HEK293 (cell line): ENCODE data around the gene LAMA2.

ENCODE experiments used
- CTCF ChIA-PET: fragments of 350-600 bp; formaldehyde crosslinking; extraction: SDS; loops from one replicate; lab custom pipeline; 2021; ENCODE audit warnings: antibody characterized with exemption; lab: Yijun Ruan, JAX
- POLR2A ChIA-PET: fragments of 300-600 bp; formaldehyde crosslinking; extraction: SDS; loops from one replicate; lab custom pipeline; 2020; ENCODE audit warnings: antibody characterized with exemption, inconsistent platforms; lab: Yijun Ruan, JAX
- H3K27ac ChIP-seq: fragments of 200-500 bp; sonication (Bioruptor generic); 2 replicates; pipeline ENCODE4 v1.5.1; 2014; ENCODE audit warnings: low read depth, low read length, control low read depth, inconsistent platforms; ENCODE audit errors: extremely low read depth
- H3K36me3 ChIP-seq, 2 experiments: fragments of 200-500 bp in 1 of 2; sonication (Bioruptor generic) in 1 of 2; 1 replicate in 1 of 2; 2 replicates in 1 of 2; pipeline ENCODE4 v1.5.1; 2014 to 2017; ENCODE audit warnings: inconsistent platforms in 2 of 2, low read length in 2 of 2; ENCODE audit not compliant: control insufficient read depth in 2 of 2, insufficient read depth in 1 of 2
- H3K4me1 ChIP-seq: fragments of 200-500 bp; sonication (Bioruptor generic); 2 replicates; pipeline ENCODE4 v1.5.1; 2014; ENCODE audit warnings: mild to moderate bottlenecking, low read length, inconsistent platforms; ENCODE audit not compliant: control insufficient read depth, insufficient read depth
- H3K4me3 ChIP-seq: 2 replicates; pipeline ENCODE4 v1.5.1; 2011; ENCODE audit warnings: low read depth, mild to moderate bottlenecking, control low read depth, low read length, moderate library complexity
- H3K9me3 ChIP-seq: fragments of 200-500 bp; sonication (Bioruptor generic); 2 replicates; pipeline ENCODE4 v1.5.1; 2014; ENCODE audit warnings: low read depth, low read length, inconsistent platforms; ENCODE audit not compliant: control insufficient read depth, insufficient read depth
- ATF2 ChIP-seq: fragments of 450-650 bp; formaldehyde crosslinking; IDR thresholded peaks from 2 replicates; pipeline ENCODE4 v1.5.1; 2016; ENCODE audit warnings: missing biosample characterization, missing genetic modification characterization, low read depth
- ELK4 ChIP-seq: IDR thresholded peaks from 2 replicates; pipeline ENCODE4 v1.6.1; 2011; ENCODE audit warnings: mild to moderate bottlenecking, low read depth, low read length, borderline replicate concordance
- HOXD13 ChIP-seq: sonication (generic); formaldehyde crosslinking; IDR thresholded peaks from 2 replicates; pipeline ENCODE4 v1.8.0; 2022; ENCODE audit warnings: missing genetic modification reagents, borderline replicate concordance
- REPIN1 ChIP-seq: fragments of 450-650 bp; formaldehyde crosslinking; IDR thresholded peaks from 2 replicates; pipeline ENCODE4 v1.5.1; 2017; ENCODE audit warnings: missing biosample characterization, missing genetic modification characterization, low read depth
- SCRT2 ChIP-seq: fragments of 450-650 bp; formaldehyde crosslinking; IDR thresholded peaks from 2 replicates; pipeline ENCODE4 v1.5.1; 2016; ENCODE audit warnings: missing biosample characterization, missing genetic modification characterization
- SETDB1 ChIP-seq: IDR thresholded peaks from one replicate; pipeline ENCODE4 v1.6.1; 2017; ENCODE audit warnings: mild to moderate bottlenecking, low read length, moderate library complexity, mixed read lengths; ENCODE audit not compliant: insufficient read length
- TSHZ1 ChIP-seq: fragments of 450-650 bp; formaldehyde crosslinking; IDR thresholded peaks from 2 replicates; pipeline ENCODE4 v1.5.1; 2016; ENCODE audit warnings: missing biosample characterization, missing genetic modification characterization, borderline replicate concordance
- ZBTB6 ChIP-seq: fragments of 450-650 bp; formaldehyde crosslinking; IDR thresholded peaks from 2 replicates; pipeline ENCODE4 v1.5.1; 2017; ENCODE audit warnings: missing biosample characterization, missing genetic modification characterization
- ZNF112 ChIP-seq: fragments of 450-650 bp; formaldehyde crosslinking; IDR thresholded peaks from 2 replicates; pipeline ENCODE4 v1.5.0; 2017; ENCODE audit warnings: missing biosample characterization, missing genetic modification characterization
- ZNF175 ChIP-seq: fragments of 450-650 bp; formaldehyde crosslinking; IDR thresholded peaks from 2 replicates; pipeline ENCODE4 v1.5.1; 2016; ENCODE audit warnings: missing biosample characterization, missing genetic modification characterization
- ZNF211 ChIP-seq: fragments of 450-650 bp; formaldehyde crosslinking; IDR thresholded peaks from 2 replicates; pipeline ENCODE4 v1.5.1; 2016; ENCODE audit warnings: low read depth, missing biosample characterization, missing genetic modification characterization
- ZNF416 ChIP-seq: fragments of 450-650 bp; formaldehyde crosslinking; IDR thresholded peaks from 2 replicates; pipeline ENCODE4 v1.5.1; 2016; ENCODE audit warnings: missing biosample characterization, missing genetic modification characterization
- ZNF473 ChIP-seq: fragments of 450-650 bp; formaldehyde crosslinking; IDR thresholded peaks from 2 replicates; pipeline ENCODE4 v1.5.1; 2017; ENCODE audit warnings: missing biosample characterization, missing genetic modification characterization
- ZNF48 ChIP-seq: fragments of 450-650 bp; formaldehyde crosslinking; IDR thresholded peaks from 2 replicates; pipeline ENCODE4 v1.5.1; 2016; ENCODE audit warnings: missing biosample characterization, missing genetic modification characterization
- ZNF548 ChIP-seq: fragments of 450-650 bp; formaldehyde crosslinking; IDR thresholded peaks from 2 replicates; pipeline ENCODE4 v1.5.1; 2016; ENCODE audit warnings: missing biosample characterization, missing genetic modification characterization
- ZNF555 ChIP-seq: fragments of 450-650 bp; formaldehyde crosslinking; conservative IDR thresholded peaks from 2 replicates; pipeline ENCODE4 v1.5.1; 2017; ENCODE audit warnings: missing biosample characterization, mild to moderate bottlenecking, missing genetic modification characterization, inconsistent platforms
- ZNF558 ChIP-seq: fragments of 450-650 bp; formaldehyde crosslinking; IDR thresholded peaks from 2 replicates; pipeline ENCODE4 v1.5.1; 2016; ENCODE audit warnings: missing biosample characterization, missing genetic modification characterization
- ZNF600 ChIP-seq: fragments of 450-650 bp; formaldehyde crosslinking; IDR thresholded peaks from 2 replicates; pipeline ENCODE4 v1.5.1; 2016; ENCODE audit warnings: missing biosample characterization, missing genetic modification characterization
- ZNF776 ChIP-seq: fragments of 450-650 bp; formaldehyde crosslinking; IDR thresholded peaks from 2 replicates; pipeline ENCODE4 v1.5.0; 2017; ENCODE audit warnings: missing biosample characterization, missing genetic modification characterization, borderline replicate concordance
- ZNF777 ChIP-seq: fragments of 450-650 bp; formaldehyde crosslinking; IDR thresholded peaks from 2 replicates; pipeline ENCODE4 v1.5.1; 2017; ENCODE audit warnings: missing biosample characterization, missing genetic modification characterization, borderline replicate concordance
- ZNF830 ChIP-seq: fragments of 450-650 bp; IDR thresholded peaks from 2 replicates; pipeline ENCODE4 v1.5.0; 2018; ENCODE audit warnings: missing biosample characterization, missing genetic modification characterization, low read depth, mild to moderate bottlenecking, moderate library complexity
- TF ChIP-seq, protein P1 (sequence below): fragments of 450-650 bp; formaldehyde crosslinking; IDR thresholded peaks from 2 replicates; pipeline ENCODE4 v1.5.1; 2017; ENCODE audit warnings: missing biosample characterization, missing genetic modification characterization
- TF ChIP-seq, protein P2 (sequence below): fragments of 450-650 bp; formaldehyde crosslinking; IDR thresholded peaks from 2 replicates; pipeline ENCODE4 v1.5.1; 2017; ENCODE audit warnings: missing biosample characterization, missing genetic modification characterization

Gene LAMA2

DNA sequence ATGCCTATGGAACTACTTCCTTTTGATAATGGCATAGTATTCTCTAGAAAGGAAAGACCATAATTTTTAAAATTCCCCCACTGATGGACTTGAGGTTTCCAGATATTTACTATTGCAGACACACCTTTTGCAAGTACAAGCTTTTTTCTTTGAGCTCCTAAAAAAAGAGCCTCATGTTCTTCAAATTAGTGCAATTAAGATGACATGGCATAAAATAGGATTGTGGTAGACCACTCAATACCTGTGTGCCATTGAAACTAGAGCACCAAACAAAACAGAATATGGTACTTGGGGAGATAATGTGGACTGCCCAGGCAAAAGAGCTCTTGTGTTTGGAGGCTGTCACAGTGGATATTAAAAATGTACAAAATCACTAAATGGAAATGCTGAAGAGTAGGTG lies 19.0 kb upstream of the LAMA2 start (continued):
- no peak for TF ChIP-seq ZNF558 (tag by site-specific recombination)
- TF ChIP-seq ZNF600, result no peak
- no peak for TF ChIP-seq ZNF830 (tag by site-specific recombination)
- no peak for TF ChIP-seq ELK4
- TF ChIP-seq SETDB1, result no peak

- CTCF ChIA-PET, result no interaction called here
- TF ChIP-seq ZNF776 (tag by site-specific recombination), result no peak
- TF ChIP-seq REPIN1 (tag by site-specific recombination), result no peak
- TF ChIP-seq, protein P1, sequence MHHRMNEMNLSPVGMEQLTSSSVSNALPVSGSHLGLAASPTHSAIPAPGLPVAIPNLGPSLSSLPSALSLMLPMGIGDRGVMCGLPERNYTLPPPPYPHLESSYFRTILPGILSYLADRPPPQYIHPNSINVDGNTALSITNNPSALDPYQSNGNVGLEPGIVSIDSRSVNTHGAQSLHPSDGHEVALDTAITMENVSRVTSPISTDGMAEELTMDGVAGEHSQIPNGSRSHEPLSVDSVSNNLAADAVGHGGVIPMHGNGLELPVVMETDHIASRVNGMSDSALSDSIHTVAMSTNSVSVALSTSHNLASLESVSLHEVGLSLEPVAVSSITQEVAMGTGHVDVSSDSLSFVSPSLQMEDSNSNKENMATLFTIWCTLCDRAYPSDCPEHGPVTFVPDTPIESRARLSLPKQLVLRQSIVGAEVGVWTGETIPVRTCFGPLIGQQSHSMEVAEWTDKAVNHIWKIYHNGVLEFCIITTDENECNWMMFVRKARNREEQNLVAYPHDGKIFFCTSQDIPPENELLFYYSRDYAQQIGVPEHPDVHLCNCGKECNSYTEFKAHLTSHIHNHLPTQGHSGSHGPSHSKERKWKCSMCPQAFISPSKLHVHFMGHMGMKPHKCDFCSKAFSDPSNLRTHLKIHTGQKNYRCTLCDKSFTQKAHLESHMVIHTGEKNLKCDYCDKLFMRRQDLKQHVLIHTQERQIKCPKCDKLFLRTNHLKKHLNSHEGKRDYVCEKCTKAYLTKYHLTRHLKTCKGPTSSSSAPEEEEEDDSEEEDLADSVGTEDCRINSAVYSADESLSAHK (tag by site-specific recombination), result no peak
- TF ChIP-seq, protein P2, sequence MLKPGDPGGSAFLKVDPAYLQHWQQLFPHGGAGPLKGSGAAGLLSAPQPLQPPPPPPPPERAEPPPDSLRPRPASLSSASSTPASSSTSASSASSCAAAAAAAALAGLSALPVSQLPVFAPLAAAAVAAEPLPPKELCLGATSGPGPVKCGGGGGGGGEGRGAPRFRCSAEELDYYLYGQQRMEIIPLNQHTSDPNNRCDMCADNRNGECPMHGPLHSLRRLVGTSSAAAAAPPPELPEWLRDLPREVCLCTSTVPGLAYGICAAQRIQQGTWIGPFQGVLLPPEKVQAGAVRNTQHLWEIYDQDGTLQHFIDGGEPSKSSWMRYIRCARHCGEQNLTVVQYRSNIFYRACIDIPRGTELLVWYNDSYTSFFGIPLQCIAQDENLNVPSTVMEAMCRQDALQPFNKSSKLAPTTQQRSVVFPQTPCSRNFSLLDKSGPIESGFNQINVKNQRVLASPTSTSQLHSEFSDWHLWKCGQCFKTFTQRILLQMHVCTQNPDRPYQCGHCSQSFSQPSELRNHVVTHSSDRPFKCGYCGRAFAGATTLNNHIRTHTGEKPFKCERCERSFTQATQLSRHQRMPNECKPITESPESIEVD (tag by site-specific recombination), result no peak
- TF ChIP-seq, all 188 proteins: peak for 0
- POLR2A ChIA-PET, result no interaction called here
Measured at GRCh38 chr6:128870746-128871145, 12.2 kb upstream of the LAMA2 start.

DNA sequence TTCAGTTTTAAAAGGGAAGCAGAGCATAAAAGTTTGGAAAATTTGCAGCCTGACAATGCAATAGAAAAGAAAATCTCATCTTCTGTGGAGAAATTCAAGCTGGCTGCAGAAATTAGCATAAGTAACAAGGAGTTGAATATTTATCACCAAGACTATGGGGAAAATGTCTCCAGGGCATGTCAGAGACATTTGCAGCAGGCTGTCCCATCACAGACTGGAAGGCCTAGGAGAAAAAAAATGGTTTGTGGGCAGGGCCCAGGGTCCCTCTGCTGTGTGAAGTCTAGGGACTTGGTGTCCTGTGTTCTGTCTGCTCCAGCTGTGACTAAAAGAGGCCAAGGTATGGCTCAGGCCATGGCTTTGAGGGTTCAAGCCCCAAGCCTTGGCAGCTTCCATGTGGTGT lies 8.1 kb upstream of the LAMA2 start:
- Histone ChIP-seq H3K27ac (no peak overlapping the region), H3K36me3 (no peaks in the 10 kb centered on the region), H3K4me1 (no peaks in the 10 kb centered on the region), H3K9me3 (no peaks in the 10 kb centered on the region), H3K4me3 (no peak overlapping the region)
- ChIA-PET POLR2A (no interaction called here), CTCF (no interaction called here)
- TF ChIP-seq HOXD13 (CRISPR knock-in tag), result no peak
- TF ChIP-seq ZNF777 (tag by site-specific recombination), result no peak
- no peak for TF ChIP-seq TSHZ1 (tag by site-specific recombination)
- no peak for TF ChIP-seq ZNF48 (tag by site-specific recombination)
- TF ChIP-seq ZNF555 (tag by site-specific recombination), result no peak
- no peak for TF ChIP-seq ZNF211
- no peak for TF ChIP-seq ZNF416 (tag by site-specific recombination)
- TF ChIP-seq ZNF548 (tag by site-specific recombination), result no peak
- TF ChIP-seq ZNF473 (tag by site-specific recombination), result no peak
- no peak for TF ChIP-seq ZNF175 (tag by site-specific recombination)
- no peak for TF ChIP-seq ZNF112 (tag by site-specific recombination)
- TF ChIP-seq ZBTB6 (tag by site-specific recombination), result no peak
- TF ChIP-seq ATF2 (tag by site-specific recombination), result no peak
- no peak for TF ChIP-seq SCRT2 (tag by site-specific recombination)

More at GRCh38 chr6:128870746-128871145, 12.2 kb upstream of the LAMA2 start:
- Histone ChIP-seq H3K9me3 (no peaks in the 10 kb centered on the region), H3K4me1 (no peaks in the 10 kb centered on the region), H3K36me3 (no peaks in the 10 kb centered on the region), H3K27ac (no peak overlapping the region), H3K4me3 (no peak overlapping the region)
